ENCODE results near the gene WDR37. TPM values are rescaled to one million over a fixed set of nuclear protein-coding genes. Genes with fewer than 3 reads are reported as not detected.
"Not testable (repeated sequence)": the region's sequence is repeated elsewhere in the genome, so short reads cannot be mapped to it uniquely, and the experiment has no call there.

The WDR37 gene
- total RNA-seq, 1 experiment from 2014 or later = 8.7 TPM

GRCh38 chr10:1066734-1067133 lies 10.5 kb downstream of the WDR37 start:
- in situ Hi-C loops (cut with HindIII; ENCODE audit: low sequenced_read_pairs); DNase-seq (ENCODE audit: low spot score): not testable (repeated sequence)

- in situ Hi-C loops (cut with HindIII; ENCODE audit: low sequenced_read_pairs) = no loop called here
- no peak for DNase-seq (ENCODE audit: low spot score)
Observed at GRCh38 chr10:1068380-1069361, 12.5 kb downstream of the WDR37 start.

- no peak for DNase-seq (ENCODE audit: low spot score)
- in situ Hi-C loops (cut with HindIII; ENCODE audit: low sequenced_read_pairs) = no loop called here
Observed at GRCh38 chr10:1070919-1071318, 14.7 kb downstream of the WDR37 start.

GRCh38 chr10:1074052-1074747 lies 18.0 kb downstream of the WDR37 start:
- peak; percentile 23 for DNase-seq (ENCODE audit: low spot score)
- in situ Hi-C loops (cut with HindIII; ENCODE audit: low sequenced_read_pairs) = no loop called here

- in situ Hi-C loops (cut with HindIII; ENCODE audit: low sequenced_read_pairs) = no loop called here
- DNase-seq (ENCODE audit: low spot score) = peak; percentile 17
Observed at GRCh38 chr10:1074748-1075308, 18.6 kb downstream of the WDR37 start.

GRCh38 chr10:1078668-1079067 lies 22.5 kb downstream of the WDR37 start:
- in situ Hi-C loops (cut with HindIII; ENCODE audit: low sequenced_read_pairs) = no loop called here
- DNase-seq (ENCODE audit: low spot score) = no peak

- in situ Hi-C loops (cut with HindIII; ENCODE audit: low sequenced_read_pairs) = no loop called here
- DNase-seq (ENCODE audit: low spot score) = no peak
Observed at GRCh38 chr10:1083581-1083980, 27.4 kb downstream of the WDR37 start.

GRCh38 chr10:1084011-1084950 lies 28.1 kb downstream of the WDR37 start:
- in situ Hi-C loops (cut with HindIII; ENCODE audit: low sequenced_read_pairs) = no loop called here
- DNase-seq (ENCODE audit: low spot score) = no peak

- in situ Hi-C loops (cut with HindIII; ENCODE audit: low sequenced_read_pairs) = no loop called here
Observed at GRCh38 chr10:1085258-1085657, 29.1 kb downstream of the WDR37 start.

GRCh38 chr10:1086787-1087186 lies 30.6 kb downstream of the WDR37 start:
- DNase-seq (ENCODE audit: low spot score) = no peak
- in situ Hi-C loops (cut with HindIII; ENCODE audit: low sequenced_read_pairs) = no loop called here

More at GRCh38 chr10:1085258-1085657, 29.1 kb downstream of the WDR37 start:
- no peak for DNase-seq (ENCODE audit: low spot score)

- DNase-seq (ENCODE audit: low spot score) = no peak
- in situ Hi-C loops (cut with HindIII; ENCODE audit: low sequenced_read_pairs) = no loop called here
Observed at GRCh38 chr10:1089017-1089689, 33.0 kb downstream of the WDR37 start.

GRCh38 chr10:1090696-1091095 lies 34.5 kb downstream of the WDR37 start:
- in situ Hi-C loops (cut with HindIII; ENCODE audit: low sequenced_read_pairs) = no loop called here
- no peak for DNase-seq (ENCODE audit: low spot score)

GRCh38 chr10:1093696-1094095 lies 37.5 kb downstream of the WDR37 start:
- DNase-seq (ENCODE audit: low spot score) = no peak
- in situ Hi-C loops (cut with HindIII; ENCODE audit: low sequenced_read_pairs) = no loop called here

- DNase-seq (ENCODE audit: low spot score) = no peak
- in situ Hi-C loops (cut with HindIII; ENCODE audit: low sequenced_read_pairs) = no loop called here
Observed at GRCh38 chr10:1094112-1095057, 38.2 kb downstream of the WDR37 start.

- no peak for DNase-seq (ENCODE audit: low spot score)
- in situ Hi-C loops (cut with HindIII; ENCODE audit: low sequenced_read_pairs) = no loop called here
Observed at GRCh38 chr10:1095498-1095897, 39.3 kb downstream of the WDR37 start.

GRCh38 chr10:1096287-1096889 lies 40.2 kb downstream of the WDR37 start:
- in situ Hi-C loops (cut with HindIII; ENCODE audit: low sequenced_read_pairs) = no loop called here
- DNase-seq (ENCODE audit: low spot score) = no peak

GRCh38 chr10:1097436-1097835 lies 41.3 kb downstream of the WDR37 start:
- in situ Hi-C loops (cut with HindIII; ENCODE audit: low sequenced_read_pairs) = no loop called here
- DNase-seq (ENCODE audit: low spot score) = no peak

Data from G401 (cell line).